Ectodermal cell (in vitro differentiated cells): ENCODE measurements around the gene TBC1D10A.

Source experiments
- H3K27ac ChIP-seq: 2 replicates; pipeline ENCODE4 v1.7.0; 2013; ENCODE audit warnings: mild to moderate bottlenecking, low read depth, low read length; ENCODE audit not compliant: insufficient read depth, poor library complexity, severe bottlenecking
- H3K27me3 ChIP-seq: 2 replicates; pipeline ENCODE4 v1.7.0; 2013; ENCODE audit warnings: mild to moderate bottlenecking, low read length; ENCODE audit not compliant: insufficient read depth, control insufficient read depth, poor library complexity, severe bottlenecking
- H3K36me3 ChIP-seq: one replicate; pipeline ENCODE4 v1.7.0; 2013; ENCODE audit warnings: low read length; ENCODE audit not compliant: control insufficient read depth, insufficient read depth
- H3K4me1 ChIP-seq: one replicate; pipeline ENCODE4 v1.7.0; 2013; ENCODE audit warnings: low read length; ENCODE audit not compliant: control insufficient read depth, insufficient read depth
- H3K4me3 ChIP-seq: 2 replicates; pipeline ENCODE4 v1.7.0; 2013; ENCODE audit warnings: low read depth, low read length, control low read depth; ENCODE audit not compliant: insufficient read depth
- H3K9me3 ChIP-seq: 2 replicates; pipeline ENCODE4 v1.7.0; 2013; ENCODE audit warnings: mild to moderate bottlenecking, low read length, moderate library complexity; ENCODE audit not compliant: control insufficient read depth
- WGBS, 2 experiments: methylation state at CpG; one replicate each; pipeline ENCODE4 v1.1.7; 2013; ENCODE audit warnings: missing lambda C conversion rate in 2 of 2; 5-methylcytosine and 5-hydroxymethylcytosine counted together

The TBC1D10A gene

GRCh38 chr22:30321461-30321860 is 5.3 kb downstream of the TBC1D10A start:
- H3K9me3 ChIP-seq, result no peaks in the 10 kb centered on the region
- peaks cover 11% of the 10 kb centered on the region for H3K4me1 ChIP-seq
- WGBS, 2 experiments, result 90 to 95% methylated on average over 2 of the region's 2 CpGs
- no peak overlapping the region for H3K27ac ChIP-seq
- no peaks in the 10 kb centered on the region for H3K27me3 ChIP-seq
- no peak overlapping the region for H3K4me3 ChIP-seq
- H3K36me3 ChIP-seq, result no peaks in the 10 kb centered on the region

- WGBS, 2 experiments, result 92 to 97% methylated on average over 3 of the region's 3 CpGs
- H3K27me3 ChIP-seq, result no peaks in the 10 kb centered on the region
- no peaks in the 10 kb centered on the region for H3K4me1 ChIP-seq
- H3K4me3 ChIP-seq, result no peak overlapping the region
- H3K9me3 ChIP-seq, result no peaks in the 10 kb centered on the region
- H3K36me3 ChIP-seq, result no peaks in the 10 kb centered on the region
- no peak overlapping the region for H3K27ac ChIP-seq
Measured at GRCh38 chr22:30320021-30320556, 6.7 kb downstream of the TBC1D10A start.

DNA sequence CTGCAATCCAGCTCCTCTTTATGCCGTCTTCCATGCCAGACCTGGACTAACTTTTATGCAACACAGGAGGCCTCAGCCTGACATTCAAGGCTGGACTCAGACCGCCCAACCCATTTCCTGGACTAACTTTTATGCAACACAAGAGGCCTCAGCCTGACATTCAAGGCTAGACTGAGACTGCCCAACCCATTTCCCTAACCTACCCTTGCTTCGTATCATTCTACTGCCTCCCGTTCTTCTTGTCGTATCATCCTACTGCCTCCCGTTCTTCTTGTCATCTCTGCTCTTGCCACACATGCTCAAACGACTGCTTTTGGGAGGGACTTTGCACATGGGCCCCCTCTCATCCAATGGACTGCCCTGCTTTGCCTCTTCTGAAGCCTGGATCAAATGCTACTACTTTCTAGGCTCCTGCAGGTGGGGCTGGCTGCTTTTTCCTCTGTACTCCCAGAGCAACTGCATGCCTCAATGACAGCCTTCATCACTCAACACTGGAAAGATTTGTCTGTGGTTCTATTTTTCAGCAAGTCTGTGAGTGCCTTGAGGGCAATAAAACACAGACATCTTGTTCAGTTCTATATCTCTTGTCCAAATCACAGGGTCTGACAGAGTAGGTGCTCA is 7.8 kb downstream of the TBC1D10A start:
- Histone ChIP-seq H3K36me3 (no peaks in the 10 kb centered on the region), H3K27ac (no peak overlapping the region), H3K27me3 (no peaks in the 10 kb centered on the region), H3K4me3 (no peak overlapping the region), H3K4me1 (no peaks in the 10 kb centered on the region), H3K9me3 (no peaks in the 10 kb centered on the region)
- WGBS, 2 experiments, result 88% methylated on average over 7 of the region's 7 CpGs

GRCh38 chr22:30317778-30318177 is 9.0 kb downstream of the TBC1D10A start:
- no peaks in the 10 kb centered on the region for H3K9me3 ChIP-seq
- no peaks in the 10 kb centered on the region for H3K27me3 ChIP-seq
- no peaks in the 10 kb centered on the region for H3K36me3 ChIP-seq
- 92 to 96% methylated on average over 1 of the region's 1 CpG for WGBS, 2 experiments
- H3K4me3 ChIP-seq, result no peak overlapping the region
- H3K27ac ChIP-seq, result no peak overlapping the region
- no peaks in the 10 kb centered on the region for H3K4me1 ChIP-seq

- H3K27ac ChIP-seq, result no peak overlapping the region
- no peaks in the 10 kb centered on the region for H3K9me3 ChIP-seq
- H3K36me3 ChIP-seq, result no peaks in the 10 kb centered on the region
- H3K27me3 ChIP-seq, result no peaks in the 10 kb centered on the region
- peaks cover under 1% of the 10 kb centered on the region for H3K4me1 ChIP-seq
- H3K4me3 ChIP-seq, result no peak overlapping the region
- WGBS, 2 experiments, result 81 to 91% methylated on average over 2 of the region's 2 CpGs
Measured at GRCh38 chr22:30315962-30316576, 10.7 kb downstream of the TBC1D10A start.

- H3K36me3 ChIP-seq, result no peaks in the 10 kb centered on the region
- no peak overlapping the region for H3K4me3 ChIP-seq
- H3K4me1 ChIP-seq, result peaks cover 6% of the 10 kb centered on the region
- no peak overlapping the region for H3K27ac ChIP-seq
- H3K9me3 ChIP-seq, result no peaks in the 10 kb centered on the region
- WGBS, 2 experiments, result 85 to 89% methylated on average over 8 of the region's 8 CpGs
- H3K27me3 ChIP-seq, result no peaks in the 10 kb centered on the region
Measured at GRCh38 chr22:30314915-30315314, 11.8 kb downstream of the TBC1D10A start.

DNA sequence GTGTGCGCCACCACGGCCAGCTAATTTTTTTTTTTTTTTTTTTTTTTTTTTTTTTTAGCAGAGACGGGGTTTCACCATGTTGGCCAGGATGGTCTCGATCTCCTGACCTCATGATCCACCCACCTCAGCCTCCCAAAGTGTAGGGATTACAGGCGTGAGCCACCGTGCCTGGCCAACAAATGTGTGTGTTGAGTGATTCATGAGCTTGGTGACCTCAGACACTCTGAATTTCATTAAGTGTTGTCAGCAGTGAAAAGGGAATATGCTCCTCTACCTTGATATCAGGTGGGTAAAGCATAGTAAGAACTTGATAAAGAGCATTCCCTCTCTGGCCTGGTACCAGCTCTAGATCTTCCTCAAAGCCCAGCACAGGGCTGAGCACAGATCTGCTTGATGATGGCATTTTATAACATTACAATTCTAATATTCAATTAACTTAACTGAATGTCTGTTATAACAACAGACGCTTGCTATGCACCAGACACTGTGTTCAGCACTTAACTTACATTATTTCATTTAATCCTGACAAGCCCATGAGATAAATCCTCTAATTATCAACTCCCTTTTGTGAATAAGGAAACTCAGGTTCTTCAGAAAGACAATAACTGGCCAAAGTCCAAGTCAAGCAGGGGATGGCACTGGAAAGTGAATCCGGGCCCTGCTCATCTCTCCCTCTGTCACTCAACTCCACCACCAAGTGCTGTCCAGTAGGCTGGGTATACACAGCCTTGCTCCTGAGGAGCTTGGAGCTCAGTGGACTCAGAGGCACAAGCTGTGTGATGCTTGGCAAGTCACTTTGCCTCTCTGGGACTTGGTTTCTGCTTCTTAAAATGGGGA is 13.0 kb downstream of the TBC1D10A start:
- Histone ChIP-seq H3K36me3 (no peaks in the 10 kb centered on the region), H3K4me3 (no peak overlapping the region), H3K4me1 (peaks cover 6% of the 10 kb centered on the region), H3K9me3 (no peaks in the 10 kb centered on the region), H3K27me3 (no peaks in the 10 kb centered on the region), H3K27ac (no peak overlapping the region)
- 90 to 93% methylated on average over 5 of the region's 8 CpGs for WGBS, 2 experiments

- WGBS, 2 experiments, result 84 to 90% methylated on average over 6 of the region's 6 CpGs
- no peak overlapping the region for H3K4me3 ChIP-seq
- H3K36me3 ChIP-seq, result no peaks in the 10 kb centered on the region
- H3K9me3 ChIP-seq, result no peaks in the 10 kb centered on the region
- H3K4me1 ChIP-seq, result peaks cover 6% of the 10 kb centered on the region
- H3K27ac ChIP-seq, result no peak overlapping the region
- no peaks in the 10 kb centered on the region for H3K27me3 ChIP-seq
Measured at GRCh38 chr22:30312053-30312452, 14.7 kb downstream of the TBC1D10A start.

DNA sequence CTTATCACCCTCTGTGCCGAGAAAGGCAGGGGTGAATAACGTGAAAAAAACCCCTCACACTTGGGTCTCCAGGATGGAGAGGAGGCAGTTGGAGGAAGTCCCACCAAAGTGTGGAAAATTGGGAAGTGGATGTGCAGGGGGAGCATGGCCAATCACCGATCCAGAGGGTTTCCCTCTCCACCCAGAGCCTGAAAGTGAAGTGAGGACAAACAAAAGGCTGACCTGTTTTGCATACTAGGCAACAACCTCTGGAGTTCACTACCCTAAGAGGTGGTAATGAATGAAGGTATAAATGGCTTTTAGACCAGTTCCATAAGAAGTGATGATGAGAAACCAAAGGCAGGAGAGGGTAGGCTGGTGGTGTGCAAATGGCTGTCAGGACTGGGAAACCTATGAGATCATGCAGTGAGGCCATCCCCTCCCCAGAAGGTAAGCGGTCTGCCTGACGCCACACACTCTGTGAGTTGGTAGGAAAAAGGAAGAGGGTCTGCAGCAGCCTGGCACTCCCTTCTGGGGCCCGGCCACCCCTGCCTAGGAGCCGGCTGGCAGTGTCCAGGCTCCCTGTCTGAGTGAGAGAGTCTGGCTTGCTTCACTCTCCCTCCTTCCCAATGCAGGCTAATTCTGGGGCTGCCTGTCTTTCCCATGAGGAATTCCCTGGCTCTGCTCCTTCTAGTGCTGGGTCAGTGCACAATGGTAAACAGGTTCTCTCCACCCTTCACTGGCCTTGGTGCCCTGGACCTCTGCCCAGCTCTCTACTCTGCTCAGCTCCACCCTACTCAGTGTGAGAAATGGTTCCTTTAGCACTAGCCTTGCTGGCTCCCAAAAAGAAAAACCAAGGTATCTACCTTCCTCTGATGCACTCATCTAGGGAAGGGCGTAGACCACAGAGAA is 15.6 kb downstream of the TBC1D10A start:
- Histone ChIP-seq H3K27me3 (no peaks in the 10 kb centered on the region), H3K9me3 (no peaks in the 10 kb centered on the region), H3K36me3 (no peaks in the 10 kb centered on the region), H3K4me3 (no peak overlapping the region), H3K4me1 (peaks cover 6% of the 10 kb centered on the region), H3K27ac (no peak overlapping the region)
- WGBS, 2 experiments, result 79 to 83% methylated on average over 7 to 8 of the region's 8 CpGs
